Right lobe of liver (tissue), 6 donors: ENCODE results near the gene MBP. TPM values are rescaled to one million over a fixed set of nuclear protein-coding genes. Genes with fewer than 3 reads are reported as not detected.

Source experiments
- ATAC-seq, 4 donors: fragments of 200-7000 bp; cut with Tn5 transposase; one replicate each; pipeline ENCODE4 v1.9.1; 2020; ENCODE audit warnings: mild to moderate bottlenecking in 4 of 4, moderate library complexity in 4 of 4
- DNase-seq, 3 donors: peaks; one replicate each; pipeline ENCODE4 v3.0.0-alpha.2; 2020
- H3K27ac ChIP-seq, 3 donors: fragments of 200-600 bp; one replicate each; pipeline ENCODE4 v1.8.0; 2022
- H3K27me3 ChIP-seq, 2 donors: fragments of 200-600 bp; one replicate each; pipeline ENCODE4 v1.8.0; 2022
- H3K36me3 ChIP-seq, 4 donors: fragments of 200-600 bp; sonication (generic) in 1 of 4; one replicate each; pipeline versions ENCODE4 v1.5.1 to v1.8.0; 2017 to 2022; ENCODE audit warnings: control low read depth in 1 of 4
- H3K4me1 ChIP-seq, 4 donors: fragments of 200-600 bp; sonication (generic) in 1 of 4; one replicate each; pipeline versions ENCODE4 v1.5.1 to v1.8.0; 2017 to 2022; ENCODE audit warnings: control low read depth in 1 of 4
- H3K4me3 ChIP-seq, 3 donors: fragments of 200-600 bp; one replicate each; pipeline ENCODE4 v1.8.0; 2022
- H3K9me3 ChIP-seq, 4 donors: fragments of 200-600 bp; sonication (generic) in 1 of 4; one replicate each; pipeline versions ENCODE4 v1.5.1 to v1.8.0; 2017 to 2022; ENCODE audit warnings: control low read depth in 1 of 4
- CTCF ChIP-seq, 4 donors: fragments of 200-600 bp in 3 of 4; fragments of 450-650 bp in 1 of 4; IDR thresholded peaks; one replicate each; pipeline versions ENCODE4 v1.5.1 to v1.8.0; 2016 to 2022; ENCODE audit warnings: antibody characterized with exemption in 4 of 4, mild to moderate bottlenecking in 2 of 4
- POLR2A ChIP-seq: fragments of 450-650 bp; IDR thresholded peaks from one replicate; pipeline ENCODE4 v1.6.1; 2017; ENCODE audit warnings: antibody characterized with exemption, mild to moderate bottlenecking
- WGBS: methylation state at CpG from one replicate; pipeline ENCODE4 v1.1.6; 2018; ENCODE audit warnings: low coverage, low lambda C conversion rate; ENCODE audit not compliant: insufficient coverage; ENCODE audit errors: missing lambda C conversion rate; 5-methylcytosine and 5-hydroxymethylcytosine counted together
- intact Hi-C, 2 donors: fragments of 100-400 bp; cut with DNase I; formaldehyde crosslinking; loops; one replicate each; pipeline versions ENCODE4 v1.11.2 to v1.14.1; 2022
- long read RNA-seq: library from polyadenylated mRNA; unstranded; transcript quantifications from one replicate; pipeline ENCODE4 v2.0.0, GENCODE V29; 2019
- total RNA-seq, 6 experiments: library from RNA; depleted of rRNA in 2 of 6; stranded (reverse); fragments of >200 nt in 2 of 6; fragmentation: NEBNext Ultra II Directional in 3 of 6; extraction: Animal tissue kit (Norgen Biotek cat#: 25700) in 3 of 6; gene quantifications; one replicate each; pipeline versions ENCODE4 v1.1.0 to v1.2.4, GENCODE V29; 2016 to 2023
- donor health status: DM: no; HTN: yes; CAD: no.
- donor health status: DM: no; HTN: no; CAD: no.
- donor health status: DM: no; HTN: no; CAD: no.
- donor health status: DM: no; HTN: yes; CAD: no.
- donor health status: DM: no; HTN: yes; CAD: no.

Gene MBP
- total RNA-seq: 10 to 100 TPM; 24.0 to 40.8 (median 27.6) TPM
- long read RNA-seq, full-length matches to known transcripts: 1 of 3 reads
- long read RNA-seq, partial matches to known transcripts: 0 of 3 reads
- long read RNA-seq, other reads (novel, unspliced or antisense): 2 of 3 reads

DNA sequence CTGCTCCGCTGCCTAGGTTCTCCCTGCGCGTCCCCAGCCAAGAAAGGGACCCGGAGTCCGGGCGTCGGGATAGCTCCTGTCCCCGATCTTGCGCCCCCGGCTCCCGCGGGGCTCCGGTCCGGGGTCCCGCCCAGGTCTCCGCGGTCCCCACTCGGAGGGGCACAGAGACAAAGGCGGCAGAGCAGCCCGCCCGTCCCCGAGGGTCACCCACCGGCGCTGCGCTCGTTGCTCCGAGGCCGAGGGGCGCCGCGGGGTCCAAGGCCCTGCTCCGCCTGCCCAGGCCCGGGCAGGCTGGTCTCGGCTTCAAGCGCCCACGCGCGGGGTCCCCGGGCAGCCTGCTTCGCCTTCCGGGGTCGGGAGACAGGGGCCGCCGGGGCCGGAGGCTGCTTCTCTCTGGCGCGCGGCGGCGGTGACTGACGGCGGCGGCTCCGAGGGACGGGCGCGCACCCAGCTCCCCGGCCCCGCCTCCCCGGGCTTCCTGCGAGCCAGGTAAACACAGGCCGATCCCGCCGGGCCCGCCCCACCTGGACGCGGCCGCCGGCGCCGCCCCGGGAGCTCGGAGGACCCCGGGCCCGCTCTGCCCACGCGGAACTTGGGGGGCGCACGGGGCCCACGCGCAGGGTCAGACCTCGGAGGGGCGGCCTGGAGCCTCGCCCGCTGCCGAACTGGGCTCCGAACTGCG is at the start of gene MBP:
Gene MBP, minus strand, starts transcription at position 415 of the 682 bp plus-strand sequence. CDS start 27,522 bp downstream, outside the sequence.
- ATAC-seq: peak; percentile 65 to 86 (median 80)

GRCh38 chr18:77181950-77182707 is 49.5 kb upstream of the MBP start:
- no peaks in the 10 kb centered on the region for H3K27me3 ChIP-seq
- H3K4me3 ChIP-seq: no peak overlapping the region
- H3K9me3 ChIP-seq: no peaks in the 10 kb centered on the region
- peak in 1 of 3 donors; percentile 56 for DNase-seq
- WGBS: 19% methylated on average over 12 of the region's 12 CpGs
- H3K4me1 ChIP-seq: peaks cover 0 to 6% (median 0%) of the 10 kb centered on the region in 4 donors
- intact Hi-C loops: no loop called here
- TF ChIP-seq POLR2A (no peak), CTCF (IDR thresholded peaks at IDR 0.05) (no peak)
- peak; percentile 47 to 80 (median 64) for ATAC-seq
- no peak overlapping the region for H3K27ac ChIP-seq
- no peaks in the 10 kb centered on the region for H3K36me3 ChIP-seq

More for the DNA sequence above, at the start of gene MBP:
- Histone ChIP-seq H3K4me3 (peak within 1 kb of the TSS; percentile 79 to 96 (median 92)), H3K4me1 (peaks cover 0 to 24% (median under 1%) of the 10 kb centered on the region in 4 donors), H3K27ac (peak within 1 kb of the TSS; percentile 97 to 99 (median 98)), H3K36me3 (no peaks in the 10 kb centered on the region), H3K9me3 (no peaks in the 10 kb centered on the region), H3K27me3 (no peaks in the 10 kb centered on the region)
- DNase-seq: peak; percentile 91 to 92 (median 91)
- TF ChIP-seq POLR2A: peak; percentile 96
- TF ChIP-seq CTCF (IDR thresholded peaks at IDR 0.05): no peak
- no CpG with 5 or more reads among the region's 88 CpGs for WGBS
- intact Hi-C loops: loop anchor here in 1 of 2 donors (10.0 kb wide), 1 partner anchor 78 kb away; no protein-coding TSS in a partner anchor

- Histone ChIP-seq H3K9me3 (no peaks in the 10 kb centered on the region), H3K4me1 (peaks cover 0 to 6% (median 0%) of the 10 kb centered on the region in 4 donors), H3K27me3 (no peaks in the 10 kb centered on the region), H3K27ac (no peak overlapping the region), H3K36me3 (no peaks in the 10 kb centered on the region), H3K4me3 (no peak overlapping the region)
- TF ChIP-seq POLR2A: no peak
- TF ChIP-seq CTCF (IDR thresholded peaks at IDR 0.05): no peak
- 30% methylated on average over 7 of the region's 7 CpGs for whole genome bisulfite sequencing
- DNase-seq (no peak), ATAC-seq (peak; percentile 33 to 52 (median 41))
- intact Hi-C loops: no loop called here
Observed at GRCh38 chr18:77178559-77178958, 46.0 kb upstream of the MBP start.

DNA sequence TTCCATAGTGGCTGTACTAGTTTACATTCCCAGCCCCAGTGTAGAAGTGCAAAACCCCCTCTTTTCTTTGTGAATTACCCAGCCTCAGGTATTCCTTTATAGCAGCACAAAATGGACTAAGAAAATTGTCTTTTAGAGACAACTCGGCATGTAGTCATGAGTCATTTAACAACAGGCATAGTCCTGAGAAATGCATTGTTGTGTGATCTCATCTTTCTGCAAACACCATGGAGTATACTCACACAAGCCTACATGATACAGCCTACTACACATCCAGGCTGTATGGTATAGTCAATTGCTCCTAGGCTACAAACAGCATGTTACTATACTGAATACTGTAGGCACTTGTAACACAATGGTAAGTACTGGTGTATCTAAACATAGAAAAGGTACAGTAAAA is 44.4 kb upstream of the MBP start:
- no peak overlapping the region for H3K27ac ChIP-seq
- H3K4me1 ChIP-seq: peaks cover 0 to 1% (median 0%) of the 10 kb centered on the region in 4 donors
- no peaks in the 10 kb centered on the region for H3K9me3 ChIP-seq
- 82% methylated on average over 1 of the region's 1 CpG for WGBS
- H3K4me3 ChIP-seq: no peak overlapping the region
- TF ChIP-seq POLR2A (no peak), CTCF (IDR thresholded peaks at IDR 0.05) (no peak)
- no peaks in the 10 kb centered on the region for H3K36me3 ChIP-seq
- intact Hi-C loops: no loop called here
- H3K27me3 ChIP-seq: no peaks in the 10 kb centered on the region
- DNase-seq (no peak), ATAC-seq (no peak)
